Common myeloid progenitor, CD34-positive (primary cell): ENCODE results near the gene STAC2. TPM values are rescaled to one million over a fixed set of nuclear protein-coding genes. Genes with fewer than 3 reads are reported as not detected.

Experiments used
- CTCF ChIA-PET: fragments of 350-600 bp; sonication (Branson Sonifier 250); formaldehyde crosslinking; loops from one replicate; lab custom pipeline; 2021; ENCODE audit warnings: antibody characterized with exemption; lab: Charles Lee
- POLR2A ChIA-PET: fragments of 350-600 bp; sonication (Branson Sonifier 250); formaldehyde crosslinking; loops from one replicate; lab custom pipeline; 2021; ENCODE audit warnings: antibody characterized with exemption; lab: Charles Lee
- DNase-seq, 3 donors: peaks; one replicate each; pipeline versions ENCODE4 v3.0.0 to v3.0.0-alpha.2; 2013
- H3K27ac ChIP-seq, 2 experiments: 1 replicate in 1 of 2; 2 replicates in 1 of 2; pipeline ENCODE4 v1.7.0; 2013; ENCODE audit warnings: inconsistent platforms in 2 of 2, low read length in 2 of 2, mild to moderate bottlenecking in 2 of 2, low read depth in 1 of 2, moderate library complexity in 1 of 2; ENCODE audit not compliant: severe bottlenecking in 2 of 2, insufficient read depth in 1 of 2, poor library complexity in 1 of 2
- H3K27me3 ChIP-seq, 5 experiments: replicated peaks in 2 of 5; 1 replicate in 3 of 5; 2 replicates in 2 of 5; pipeline versions ENCODE4 v1.6.1 to v1.7.0; 2013; ENCODE audit warnings: low read length in 4 of 5, mild to moderate bottlenecking in 2 of 5, moderate library complexity in 2 of 5, inconsistent platforms in 1 of 5; ENCODE audit not compliant: insufficient read depth in 5 of 5, control insufficient read depth in 4 of 5
- H3K36me3 ChIP-seq, 4 experiments: 1 replicate in 2 of 4; 2 replicates in 2 of 4; pipeline versions ENCODE4 v1.6.1 to v1.7.0; 2013; ENCODE audit warnings: low read length in 3 of 4, control low read depth in 1 of 4, mild to moderate bottlenecking in 1 of 4; ENCODE audit not compliant: control insufficient read depth in 4 of 4, insufficient read depth in 4 of 4
- H3K4me1 ChIP-seq, 4 experiments: 1 replicate in 3 of 4; 2 replicates in 1 of 4; pipeline versions ENCODE4 v1.6.1 to v1.7.1; 2013; ENCODE audit warnings: low read length in 3 of 4, mild to moderate bottlenecking in 3 of 4, control low read depth in 1 of 4, inconsistent platforms in 1 of 4, moderate library complexity in 1 of 4; ENCODE audit not compliant: control insufficient read depth in 4 of 4, insufficient read depth in 4 of 4; ENCODE audit errors: control extremely low read depth in 1 of 4
- H3K4me3 ChIP-seq, 7 experiments: 1 replicate in 4 of 7; 2 replicates in 3 of 7; pipeline versions ENCODE4 v1.5.1 to v1.7.0; 2013; ENCODE audit warnings: mild to moderate bottlenecking in 7 of 7, low read length in 6 of 7, moderate library complexity in 6 of 7, inconsistent platforms in 2 of 7, low read depth in 2 of 7, control low read depth in 1 of 7; ENCODE audit not compliant: insufficient read depth in 4 of 7, control insufficient read depth in 1 of 7; ENCODE audit errors: extremely low read depth in 1 of 7
- H3K9me3 ChIP-seq, 5 experiments: 1 replicate in 4 of 5; 2 replicates in 1 of 5; pipeline versions ENCODE4 v1.6.1 to v1.7.1; 2013; ENCODE audit warnings: low read length in 4 of 5, mild to moderate bottlenecking in 2 of 5, inconsistent platforms in 1 of 5, low read depth in 1 of 5, moderate library complexity in 1 of 5; ENCODE audit not compliant: control insufficient read depth in 4 of 5, insufficient read depth in 2 of 5; ENCODE audit errors: control extremely low read depth in 1 of 5
- WGBS: methylation state at CpG from one replicate; pipeline ENCODE4 v1.1.5; 2013; ENCODE audit not compliant: insufficient coverage; 5-methylcytosine and 5-hydroxymethylcytosine counted together
- polyA plus RNA-seq: library from polyadenylated mRNA; unstranded; fragments of 120-200 nt; gene quantifications from one replicate; pipeline ENCODE4 v1.2.1, GENCODE V29; 2013

Gene STAC2
- not detected for polyA plus RNA-seq

DNA sequence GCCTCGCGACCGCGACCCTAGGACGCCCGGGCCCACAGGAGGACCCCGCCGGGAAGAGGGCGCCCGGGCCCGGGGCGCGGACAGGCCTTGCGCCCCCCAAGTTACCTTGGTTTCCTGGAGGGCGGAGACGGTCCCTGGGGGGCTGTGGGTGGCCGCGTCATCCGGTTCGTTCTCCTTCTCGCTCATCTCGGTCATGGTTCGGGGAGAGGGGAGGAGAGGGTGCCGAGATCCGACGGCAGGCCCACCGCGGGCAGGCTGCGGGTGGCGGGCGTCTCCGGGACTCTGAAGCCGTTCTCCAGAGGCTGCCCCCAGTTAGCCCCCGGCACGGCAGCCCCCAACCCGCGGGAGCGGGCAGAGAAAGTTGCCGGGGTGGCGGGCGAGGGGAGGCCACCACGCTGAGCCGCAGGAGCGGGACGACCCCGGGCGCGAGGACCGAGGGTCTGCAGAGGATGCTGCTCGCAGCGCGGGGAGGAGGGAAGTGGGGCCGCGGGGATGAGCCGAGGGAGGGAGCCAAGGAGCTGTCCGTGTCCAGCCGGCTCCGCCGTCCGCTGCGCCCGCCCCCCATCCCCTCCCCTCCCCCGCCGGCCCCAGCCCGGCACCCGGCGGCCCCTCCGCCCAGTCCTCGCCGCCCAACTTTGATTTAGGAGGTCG, at the start of gene STAC2:
TSS of gene STAC2 (minus strand) at position 638 of the 651 bp plus-strand sequence. CDS start at position 195, 443 bp downstream.
- ChIA-PET CTCF (interaction anchor here (0.7 to 0.9 kb wide), 3 partner anchors 10 to 16 kb away, joined by 3 to 4 read pairs (median 3); no protein-coding TSS in a partner anchor), POLR2A (interaction anchor here (0.6 kb wide), 1 partner anchor 21 kb away, joined by 3 read pairs; no protein-coding TSS in a partner anchor)
- no peaks in the 10 kb centered on the region for H3K36me3 ChIP-seq
- H3K4me1 ChIP-seq = peaks cover 0 to 20% (median 18%) of the 10 kb centered on the region in 4 experiments
- no peaks in the 10 kb centered on the region for H3K9me3 ChIP-seq
- DNase-seq = peak in 1 of 3 donors; percentile 32
- peak within 1 kb of the TSS in 4 of 7 experiments; percentile 49 to 54 (median 52) for H3K4me3 ChIP-seq
- no peak within 1 kb of the TSS for H3K27ac ChIP-seq
- 3% methylated on average over 29 of the region's 71 CpGs for WGBS
- peaks cover 0 to 57% (median 33%) of the 10 kb centered on the region in 5 experiments for H3K27me3 ChIP-seq

- no peak for DNase-seq
- H3K27ac ChIP-seq = no peak overlapping the region
- no peaks in the 10 kb centered on the region for H3K4me1 ChIP-seq
- no CpG with 5 or more reads among the region's 3 CpGs for WGBS
- peaks cover 15 to 51% (median 23%) of the 10 kb centered on the region in 4 experiments for H3K36me3 ChIP-seq
- no peak overlapping the region for H3K4me3 ChIP-seq
- POLR2A ChIA-PET = no interaction called here
- H3K9me3 ChIP-seq = no peaks in the 10 kb centered on the region
- CTCF ChIA-PET = interaction anchor here (1.0 to 2.6 kb wide), 6 partner anchors 11 to 122 kb away, joined by 3 to 10 read pairs (median 3); no protein-coding TSS in a partner anchor
- H3K27me3 ChIP-seq = no peaks in the 10 kb centered on the region
Observed at GRCh38 chr17:39271546-39271945, 45.8 kb upstream of the STAC2 start.

- DNase-seq = peak; percentile 62 to 79 (median 78)
- Histone ChIP-seq H3K27ac (no peak overlapping the region), H3K36me3 (peaks cover 17 to 51% (median 23%) of the 10 kb centered on the region in 4 experiments), H3K9me3 (no peaks in the 10 kb centered on the region), H3K27me3 (no peaks in the 10 kb centered on the region), H3K4me1 (no peaks in the 10 kb centered on the region), H3K4me3 (no peak overlapping the region)
- CTCF ChIA-PET = interaction anchor here (0.8 to 2.6 kb wide), 15 partner anchors 10 to 215 kb away, joined by 3 to 10 read pairs (median 3); no protein-coding TSS in a partner anchor
- POLR2A ChIA-PET = no interaction called here
- no CpG with 5 or more reads among the region's 3 CpGs for WGBS
Observed at GRCh38 chr17:39270923-39271322, 45.2 kb upstream of the STAC2 start.

DNA sequence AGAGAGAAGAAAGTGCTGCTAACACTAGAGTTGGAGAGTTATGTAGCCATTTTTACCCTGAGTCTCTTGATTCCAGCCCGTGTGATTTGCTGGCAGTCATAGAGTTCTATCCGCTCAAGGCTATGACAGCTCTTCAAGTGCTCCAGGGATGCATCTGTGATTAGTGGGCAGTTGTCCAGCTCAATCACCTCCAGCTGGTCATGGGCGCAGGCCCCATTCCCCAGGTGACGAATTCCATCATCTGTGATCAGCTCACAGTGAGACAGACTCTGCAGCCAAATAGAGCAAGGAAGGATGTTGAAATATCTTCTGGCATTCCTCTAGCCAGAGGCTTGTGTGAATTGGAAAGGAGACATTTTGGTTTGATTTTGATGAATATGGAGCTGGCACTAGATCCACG, 38.4 kb upstream of the STAC2 start:
- CTCF ChIA-PET = interaction anchor here (1.5 to 3.9 kb wide), 2 partner anchors 9 to 20 kb away, joined by 3 to 15 read pairs; no protein-coding TSS in a partner anchor
- no peaks in the 10 kb centered on the region for H3K9me3 ChIP-seq
- H3K27ac ChIP-seq = no peak overlapping the region
- no peak overlapping the region for H3K4me3 ChIP-seq
- DNase-seq = no peak
- 96% methylated on average over 4 of the region's 5 CpGs for WGBS
- H3K27me3 ChIP-seq = no peaks in the 10 kb centered on the region
- peaks cover 27 to 76% (median 40%) of the 10 kb centered on the region in 4 experiments for H3K36me3 ChIP-seq
- no peaks in the 10 kb centered on the region for H3K4me1 ChIP-seq
- POLR2A ChIA-PET = no interaction called here

- peak in 2 of 3 donors; percentile 41 to 46 for DNase-seq
- Histone ChIP-seq H3K27me3 (no peaks in the 10 kb centered on the region), H3K4me3 (no peak overlapping the region), H3K9me3 (no peaks in the 10 kb centered on the region), H3K27ac (no peak overlapping the region), H3K36me3 (peaks cover 34 to 78% (median 43%) of the 10 kb centered on the region in 4 experiments), H3K4me1 (no peaks in the 10 kb centered on the region)
- WGBS = 93% methylated on average over 6 of the region's 7 CpGs
- CTCF ChIA-PET = interaction anchor here (0.6 to 1.4 kb wide), 4 partner anchors 8 to 224 kb away, joined by 3 to 4 read pairs (median 3); no protein-coding TSS in a partner anchor
- POLR2A ChIA-PET = no interaction called here
Observed at GRCh38 chr17:39261286-39261685, 35.5 kb upstream of the STAC2 start.

- no peaks in the 10 kb centered on the region for H3K9me3 ChIP-seq
- POLR2A ChIA-PET = interaction anchor here (0.7 kb wide), 1 partner anchor 15 kb away, joined by 3 read pairs; no protein-coding TSS in a partner anchor
- H3K27me3 ChIP-seq = no peaks in the 10 kb centered on the region
- CTCF ChIA-PET = interaction anchor here (0.6 to 7.6 kb wide), 7 partner anchors 8 to 278 kb away, joined by 3 to 47 read pairs (median 4); no protein-coding TSS in a partner anchor
- H3K27ac ChIP-seq = no peak overlapping the region
- 98% methylated on average over 5 of the region's 7 CpGs for WGBS
- H3K4me1 ChIP-seq = no peaks in the 10 kb centered on the region
- DNase-seq = no peak
- H3K36me3 ChIP-seq = peaks cover 13 to 37% (median 23%) of the 10 kb centered on the region in 4 experiments
- no peak overlapping the region for H3K4me3 ChIP-seq
Observed at GRCh38 chr17:39252788-39253460, 27.2 kb upstream of the STAC2 start.
